Naive thymus-derived CD8-positive, alpha-beta T cell (primary cell): Measurements from ENCODE around the gene C1QTNF8. TPM values are rescaled to one million over a fixed set of nuclear protein-coding genes. Genes with fewer than 3 reads are reported as not detected.
A peak's percentile ranks its signal among the peaks of the same experiment; 100 is the strongest.

ENCODE experiments used
- ATAC-seq, 2 donors: fragments of 150-1000 bp; cut with Tn5 transposase in 1 of 2; sonication (Bioruptor Pico), chemical (Tn5 transposase) in 1 of 2; 1 replicate in 1 of 2; 2 replicates in 1 of 2; pipeline ENCODE4 v1.10.0; 2021; ENCODE audit warnings: mild to moderate bottlenecking in 2 of 2, moderate library complexity in 2 of 2
- POLR2A ChIA-PET: fragments of 350-600 bp; sonication (Branson Sonifier 250); formaldehyde crosslinking; loops from one replicate; lab custom pipeline; 2021; ENCODE audit warnings: antibody characterized with exemption; lab: Charles Lee
- DNase-seq, 10 donors: peaks; one replicate each; pipeline versions ENCODE4 v3.0.0 to v3.0.0-alpha.2; 2020 to 2022
- H3K27ac Mint-ChIP-seq, 10 donors: one replicate each; pipeline ENCODE4 v1.8.0; 2020 to 2022; ENCODE audit warnings: mild to moderate bottlenecking in 10 of 10, mixed read lengths in 10 of 10, moderate library complexity in 4 of 10, inconsistent platforms in 1 of 10
- H3K27me3 Mint-ChIP-seq, 5 donors: one replicate each; pipeline ENCODE4 v1.8.0; 2021 to 2022; ENCODE audit warnings: mixed read lengths in 5 of 5
- H3K36me3 Mint-ChIP-seq, 3 donors: one replicate each; pipeline ENCODE4 v1.8.0; 2020 to 2022; ENCODE audit warnings: mixed read lengths in 3 of 3, mild to moderate bottlenecking in 2 of 3, inconsistent platforms in 1 of 3
- H3K4me1 Mint-ChIP-seq, 4 donors: one replicate each; pipeline ENCODE4 v1.8.0; 2021 to 2022; ENCODE audit warnings: mixed read lengths in 4 of 4
- H3K4me3 Mint-ChIP-seq, 10 donors: one replicate each; pipeline ENCODE4 v1.8.0; 2020 to 2022; ENCODE audit warnings: mild to moderate bottlenecking in 10 of 10, mixed read lengths in 10 of 10, moderate library complexity in 6 of 10, inconsistent platforms in 1 of 10
- H3K9me3 Mint-ChIP-seq, 9 donors: one replicate each; pipeline ENCODE4 v1.8.0; 2020 to 2022; ENCODE audit warnings: mixed read lengths in 9 of 9, mild to moderate bottlenecking in 3 of 9, inconsistent platforms in 1 of 9, moderate library complexity in 1 of 9
- polyA plus RNA-seq, 3 donors: library from polyadenylated mRNA; unstranded; fragments of 300-500 nt; fragmentation: Illumina TruSeq; gene quantifications; one replicate each; pipeline ENCODE4 v1.2.3, GENCODE V29; 2021
- total RNA-seq, 8 experiments: library from RNA in 2 of 8; stranded (reverse) in 2 of 8; gene quantifications; one replicate each; pipeline ENCODE4 v1.2.3 and lab custom pipeline; 2021 to 2026

C1QTNF8 gene
- total and polyA plus RNA-seq, 5 experiments from 2014 or later = not detected

DNA sequence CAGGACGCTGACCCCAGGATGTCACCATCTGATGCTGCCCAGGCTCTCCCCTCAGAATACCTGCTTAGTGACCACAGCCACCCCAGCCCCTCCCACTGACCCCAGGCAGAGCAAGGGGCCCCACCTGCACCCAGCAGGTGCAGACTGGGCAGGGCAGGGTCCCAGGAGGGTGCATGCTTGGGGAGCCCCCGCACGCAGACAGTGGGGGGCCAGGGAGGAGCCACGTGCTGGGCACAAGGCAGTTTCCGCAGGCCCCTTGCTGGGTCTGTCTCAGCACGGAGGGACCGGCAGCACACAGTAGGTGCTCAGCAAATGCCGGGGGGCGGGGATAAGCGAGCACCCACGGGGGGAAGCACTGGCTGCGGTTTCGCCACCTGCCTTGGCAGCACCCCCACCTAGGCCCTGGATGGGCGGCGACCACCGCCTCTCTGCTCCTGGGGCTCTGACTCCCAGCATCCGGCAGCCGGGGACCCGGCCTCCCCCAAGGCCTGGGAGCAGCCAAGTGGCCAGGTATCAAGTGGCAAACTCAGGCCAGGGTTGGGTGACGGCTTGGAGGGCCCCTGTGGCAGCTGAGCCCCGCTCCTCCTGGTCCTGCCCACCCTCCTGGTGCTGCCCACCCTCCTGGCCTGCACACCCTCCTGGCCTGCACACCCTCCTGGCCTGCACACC is 42.2 kb downstream of the C1QTNF8 start:
- H3K27me3 Mint-ChIP-seq = peaks cover 0 to 3% (median 0%) of the 10 kb centered on the region in 5 donors
- no peaks in the 10 kb centered on the region for H3K36me3 Mint-ChIP-seq
- ATAC-seq = no peak
- DNase-seq = no peak
- peaks cover 0 to 5% (median 3%) of the 10 kb centered on the region in 4 donors for H3K4me1 Mint-ChIP-seq
- POLR2A ChIA-PET = no interaction called here
- H3K9me3 Mint-ChIP-seq = no peaks in the 10 kb centered on the region
- H3K27ac Mint-ChIP-seq = no peak overlapping the region
- no peak overlapping the region for H3K4me3 Mint-ChIP-seq

DNA sequence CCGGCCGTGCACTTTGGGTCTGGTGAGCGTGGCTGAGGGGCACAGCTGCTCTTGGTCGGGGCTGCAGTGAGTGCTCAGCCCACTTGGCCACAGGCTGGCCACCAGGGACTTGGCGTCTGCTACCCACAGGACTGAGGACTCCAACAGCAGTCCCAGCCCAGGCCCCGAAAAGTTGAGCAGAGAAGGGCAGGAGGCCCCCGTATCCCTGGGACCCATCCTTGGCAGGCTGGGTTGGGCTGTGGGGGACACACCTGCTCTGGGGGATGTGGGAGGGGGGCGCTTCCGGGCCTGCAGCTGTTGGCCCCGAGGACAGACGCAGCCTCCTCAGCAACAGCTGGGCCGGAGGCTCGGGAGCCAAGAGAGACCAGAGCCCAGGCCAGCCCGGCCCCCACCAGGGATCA is 42.9 kb downstream of the C1QTNF8 start:
- Mint-ChIP-seq H3K27ac (no peak overlapping the region), H3K4me1 (peaks cover 0 to 5% (median 3%) of the 10 kb centered on the region in 4 donors), H3K27me3 (peaks cover 0 to 3% (median 0%) of the 10 kb centered on the region in 5 donors), H3K4me3 (no peak overlapping the region), H3K36me3 (no peaks in the 10 kb centered on the region), H3K9me3 (no peaks in the 10 kb centered on the region)
- POLR2A ChIA-PET = interaction anchor here (0.6 kb wide), 1 partner anchor 72 kb away, joined by 4 read pairs; the partner anchor contains the start of gene SOX8
- no peak for DNase-seq
- ATAC-seq = no peak

GRCh38 chr16:1052721-1053120 is 43.3 kb downstream of the C1QTNF8 start:
- POLR2A ChIA-PET = interaction anchor here (0.6 kb wide), 1 partner anchor 71 kb away, joined by 4 read pairs; the partner anchor contains the start of gene SOX8
- no peak for DNase-seq
- peaks cover 0 to 5% (median 3%) of the 10 kb centered on the region in 4 donors for H3K4me1 Mint-ChIP-seq
- no peaks in the 10 kb centered on the region for H3K9me3 Mint-ChIP-seq
- no peak overlapping the region for H3K27ac Mint-ChIP-seq
- no peak for ATAC-seq
- peaks cover 0 to 3% (median 0%) of the 10 kb centered on the region in 5 donors for H3K27me3 Mint-ChIP-seq
- no peaks in the 10 kb centered on the region for H3K36me3 Mint-ChIP-seq
- H3K4me3 Mint-ChIP-seq = no peak overlapping the region

- no peaks in the 10 kb centered on the region for H3K36me3 Mint-ChIP-seq
- DNase-seq = no peak
- no peaks in the 10 kb centered on the region for H3K9me3 Mint-ChIP-seq
- H3K4me3 Mint-ChIP-seq = no peak overlapping the region
- peaks cover 0 to 5% (median 3%) of the 10 kb centered on the region in 4 donors for H3K4me1 Mint-ChIP-seq
- H3K27me3 Mint-ChIP-seq = peaks cover 0 to 8% (median 0%) of the 10 kb centered on the region in 5 donors
- POLR2A ChIA-PET = no interaction called here
- no peak overlapping the region for H3K27ac Mint-ChIP-seq
- no peak for ATAC-seq
Observed at GRCh38 chr16:1051446-1051845, 44.6 kb downstream of the C1QTNF8 start.

DNA sequence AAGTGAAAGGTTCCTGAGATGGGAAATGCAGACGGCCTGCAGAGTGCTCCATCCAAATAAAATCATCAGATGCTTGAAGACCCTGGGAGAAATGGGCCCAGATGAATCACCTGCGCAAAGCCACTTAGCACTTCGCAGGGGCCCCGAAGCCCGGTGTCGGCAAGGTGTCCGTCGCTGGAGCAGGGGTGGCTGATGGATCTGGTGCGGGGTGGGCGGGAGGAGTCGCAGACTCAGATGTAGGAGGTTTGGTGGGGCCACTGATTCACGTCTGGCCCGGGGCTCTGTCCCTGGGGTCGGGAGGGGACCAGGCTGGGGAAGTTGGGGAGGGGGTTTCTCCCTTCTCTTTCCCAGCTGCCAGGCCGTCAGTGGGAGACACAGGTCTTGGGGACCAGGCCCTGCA is 45.1 kb downstream of the C1QTNF8 start:
- Mint-ChIP-seq H3K4me1 (peaks cover 0 to 5% (median 3%) of the 10 kb centered on the region in 4 donors), H3K27me3 (peaks cover 0 to 4% (median 0%) of the 10 kb centered on the region in 5 donors), H3K36me3 (no peaks in the 10 kb centered on the region), H3K4me3 (no peak overlapping the region), H3K9me3 (no peaks in the 10 kb centered on the region), H3K27ac (no peak overlapping the region)
- POLR2A ChIA-PET = no interaction called here
- no peak for ATAC-seq
- no peak for DNase-seq

- Mint-ChIP-seq H3K4me1 (peaks cover 0 to 5% (median 3%) of the 10 kb centered on the region in 4 donors), H3K27ac (no peak overlapping the region), H3K4me3 (no peak overlapping the region), H3K27me3 (peaks cover 0 to 4% (median 0%) of the 10 kb centered on the region in 5 donors), H3K9me3 (no peaks in the 10 kb centered on the region), H3K36me3 (no peaks in the 10 kb centered on the region)
- ATAC-seq = no peak
- no peak for DNase-seq
- POLR2A ChIA-PET = no interaction called here
Observed at GRCh38 chr16:1050516-1050915, 45.5 kb downstream of the C1QTNF8 start.

GRCh38 chr16:1049976-1050247 is 46.1 kb downstream of the C1QTNF8 start:
- POLR2A ChIA-PET = no interaction called here
- no peak for ATAC-seq
- Mint-ChIP-seq H3K4me1 (peaks cover 0 to under 1% (median 0%) of the 10 kb centered on the region in 4 donors), H3K27ac (no peak overlapping the region), H3K9me3 (no peaks in the 10 kb centered on the region), H3K4me3 (peak overlapping the region in 1 of 10 donors; percentile 34), H3K27me3 (peaks cover 0 to 4% (median 0%) of the 10 kb centered on the region in 5 donors), H3K36me3 (no peaks in the 10 kb centered on the region)
- DNase-seq = no peak

- Mint-ChIP-seq H3K36me3 (no peaks in the 10 kb centered on the region), H3K4me3 (no peak overlapping the region), H3K9me3 (no peaks in the 10 kb centered on the region), H3K27ac (no peak overlapping the region), H3K27me3 (peaks cover 0 to 4% (median 0%) of the 10 kb centered on the region in 5 donors), H3K4me1 (no peaks in the 10 kb centered on the region)
- POLR2A ChIA-PET = no interaction called here
- ATAC-seq (no peak), DNase-seq (no peak)
Observed at GRCh38 chr16:1049113-1049975, 46.7 kb downstream of the C1QTNF8 start.

GRCh38 chr16:1048442-1049112 is 47.5 kb downstream of the C1QTNF8 start:
- ATAC-seq (peak; percentile 50 to 57), DNase-seq (peak in 1 of 10 donors; percentile 22)
- H3K4me3 Mint-ChIP-seq = no peak overlapping the region
- peaks cover 0 to 4% (median 0%) of the 10 kb centered on the region in 5 donors for H3K27me3 Mint-ChIP-seq
- no peaks in the 10 kb centered on the region for H3K9me3 Mint-ChIP-seq
- H3K27ac Mint-ChIP-seq = no peak overlapping the region
- POLR2A ChIA-PET = interaction anchor here (1.6 kb wide), 1 partner anchor 77 kb away, joined by 4 read pairs; the partner anchor contains the start of gene LMF1
- no peaks in the 10 kb centered on the region for H3K36me3 Mint-ChIP-seq
- no peaks in the 10 kb centered on the region for H3K4me1 Mint-ChIP-seq

- H3K4me1 Mint-ChIP-seq = no peaks in the 10 kb centered on the region
- no peak overlapping the region for H3K27ac Mint-ChIP-seq
- DNase-seq (no peak), ATAC-seq (no peak)
- H3K36me3 Mint-ChIP-seq = no peaks in the 10 kb centered on the region
- H3K27me3 Mint-ChIP-seq = peaks cover 0 to 4% (median 0%) of the 10 kb centered on the region in 5 donors
- no peak overlapping the region for H3K4me3 Mint-ChIP-seq
- no peaks in the 10 kb centered on the region for H3K9me3 Mint-ChIP-seq
- POLR2A ChIA-PET = interaction anchor here (1.6 kb wide), 1 partner anchor 77 kb away, joined by 4 read pairs; the partner anchor contains the start of gene LMF1
Observed at GRCh38 chr16:1047801-1048200, 48.2 kb downstream of the C1QTNF8 start.

DNA sequence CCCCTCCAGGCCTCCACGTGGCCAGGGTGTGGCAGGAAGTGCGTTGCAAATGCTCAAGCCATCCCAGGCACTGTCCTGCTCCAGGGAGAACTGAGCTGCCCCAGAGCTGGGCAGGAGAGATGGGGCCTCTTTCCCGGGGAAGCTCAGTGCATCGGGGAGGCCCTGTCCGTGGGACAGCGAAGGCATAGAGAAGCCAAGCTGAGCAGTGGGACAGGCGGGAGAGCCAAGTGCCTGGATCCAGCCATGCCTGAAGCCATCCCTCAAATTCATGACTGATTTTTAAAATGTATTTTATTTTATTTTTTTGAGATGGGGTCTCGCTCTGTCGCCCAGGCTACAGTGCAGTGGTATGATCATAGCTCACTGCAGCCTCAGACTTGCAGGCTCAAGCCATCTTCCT is 48.9 kb downstream of the C1QTNF8 start:
- no peak overlapping the region for H3K4me3 Mint-ChIP-seq
- ATAC-seq (no peak), DNase-seq (no peak)
- peaks cover 0 to 3% (median 1%) of the 10 kb centered on the region in 4 donors for H3K4me1 Mint-ChIP-seq
- peaks cover 0 to 4% (median 0%) of the 10 kb centered on the region in 9 donors for H3K9me3 Mint-ChIP-seq
- peaks cover 0 to 7% (median 3%) of the 10 kb centered on the region in 5 donors for H3K27me3 Mint-ChIP-seq
- peaks cover 0 to 3% (median 0%) of the 10 kb centered on the region in 3 donors for H3K36me3 Mint-ChIP-seq
- POLR2A ChIA-PET = interaction anchor here (1.6 kb wide), 1 partner anchor 76 kb away, joined by 4 read pairs; the partner anchor contains the start of gene LMF1
- no peak overlapping the region for H3K27ac Mint-ChIP-seq
